GM12878 (cell line): Measurements from ENCODE around the gene RNPS1. TPM values are rescaled to one million over a fixed set of nuclear protein-coding genes. Genes with fewer than 3 reads are reported as not detected.

Source experiments
- NFXL1 ChIP-seq: fragments of 450-650 bp; IDR thresholded peaks from 2 replicates; pipeline ENCODE4 v1.6.1; 2017; ENCODE audit warnings: antibody characterized with exemption, mild to moderate bottlenecking, borderline replicate concordance
- RFX5 ChIP-seq: IDR thresholded peaks from 2 replicates; pipeline ENCODE4 v1.6.1; 2011; ENCODE audit warnings: low read depth, low read length, improper control_type of control experiment
- polyA plus RNA-seq, 11 experiments: library from polyadenylated mRNA; depleted of rRNA in 4 of 11; unstranded in 6 of 11; stranded (reverse) in 5 of 11; fragments of >200 nt; fragmentation: Nextera tagmentation in 4 of 11; fragmentation: Illumina TruSeq in 1 of 11; extraction: Ambion mirVana in 4 of 11; extraction: Trizol in 1 of 11; gene quantifications; 1 replicate in 1 of 11; 2 replicates in 10 of 11; pipeline versions ENCODE4 v1.2.1 to v1.2.3, GENCODE V29; 2011 to 2016; ENCODE audit warnings: inconsistent platforms in 2 of 11, missing spikeins in 2 of 11, low read depth in 1 of 11
- total RNA-seq, 4 experiments: library from RNA; depleted of rRNA in 3 of 4; stranded (reverse); fragments of >200 nt in 3 of 4; fragmentation: Illumina TruSeq in 1 of 4; extraction: Trizol in 1 of 4; gene quantifications; 2 replicates each; pipeline versions ENCODE4 v1.2.1 to v1.2.3, GENCODE V29; 2013 to 2021
- TF ChIP-seq, protein P1 (sequence below): fragments of 450-650 bp; IDR thresholded peaks from 2 replicates; pipeline ENCODE4 v1.6.1; 2017; ENCODE audit warnings: mild to moderate bottlenecking
- TF ChIP-seq, protein P2 (sequence below): fragments of 450-650 bp; IDR thresholded peaks from 2 replicates; pipeline ENCODE4 v1.6.1; 2018; ENCODE audit warnings: mild to moderate bottlenecking, low read depth, moderate library complexity; ENCODE audit not compliant: partially characterized antibody
- TF ChIP-seq, protein P3 (sequence below): fragments of 450-650 bp; IDR thresholded peaks from 2 replicates; pipeline ENCODE4 v1.6.1; 2017; ENCODE audit warnings: antibody characterized with exemption, mild to moderate bottlenecking, moderate library complexity
- TF ChIP-seq, protein P4 (sequence below): fragments of 450-650 bp; conservative IDR thresholded peaks from 2 replicates; pipeline ENCODE4 v1.6.1; 2017; ENCODE audit warnings: mild to moderate bottlenecking, moderate library complexity

Gene RNPS1
- total and polyA plus RNA-seq, 10 of the 15 experiments (the other 5 are each of a cell fraction or from before 2014, with no cell fraction given) = 38.2 to 359 (median 188) TPM

DNA sequence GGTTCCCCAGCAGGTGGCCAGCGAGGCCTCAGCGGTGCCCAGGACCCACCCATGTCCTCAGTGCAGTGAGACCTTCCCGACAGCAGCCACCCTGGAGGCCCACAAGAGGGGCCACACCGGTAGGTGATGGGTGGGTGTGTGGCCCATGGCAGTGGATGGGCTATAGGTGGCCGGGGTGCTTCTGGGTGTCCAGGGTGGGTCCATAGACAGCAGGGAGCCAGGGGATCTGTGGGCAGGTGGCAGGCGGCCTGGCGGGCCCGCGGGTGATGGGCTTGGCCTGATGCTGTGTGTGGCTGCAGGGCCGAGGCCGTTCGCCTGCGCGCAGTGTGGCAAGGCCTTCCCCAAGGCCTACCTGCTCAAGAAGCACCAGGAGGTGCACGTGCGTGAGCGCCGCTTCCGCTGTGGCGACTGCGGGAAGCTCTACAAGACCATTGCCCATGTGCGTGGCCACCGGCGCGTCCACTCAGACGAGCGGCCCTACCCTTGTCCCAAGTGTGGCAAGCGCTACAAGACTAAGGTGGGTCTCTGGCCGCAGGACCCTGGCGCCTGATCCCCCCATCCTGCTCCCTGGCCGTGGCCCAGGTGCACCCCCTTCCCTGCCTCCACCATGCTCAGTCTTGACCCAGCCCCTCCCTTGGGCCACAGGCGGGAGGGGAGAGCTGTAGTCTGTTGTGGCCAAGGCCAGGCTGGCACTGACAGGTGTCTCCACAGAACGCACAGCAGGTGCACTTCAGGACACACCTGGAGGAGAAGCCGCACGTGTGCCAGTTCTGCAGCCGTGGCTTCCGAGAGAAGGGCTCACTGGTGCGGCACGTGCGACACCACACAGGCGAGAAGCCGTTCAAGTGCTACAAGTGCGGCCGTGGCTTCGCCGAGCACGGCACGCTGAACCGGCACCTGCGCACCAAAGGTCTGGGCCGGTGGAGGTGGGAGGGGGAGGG, 33.8 kb downstream of the RNPS1 start (continued):
- TF ChIP-seq, protein P1, sequence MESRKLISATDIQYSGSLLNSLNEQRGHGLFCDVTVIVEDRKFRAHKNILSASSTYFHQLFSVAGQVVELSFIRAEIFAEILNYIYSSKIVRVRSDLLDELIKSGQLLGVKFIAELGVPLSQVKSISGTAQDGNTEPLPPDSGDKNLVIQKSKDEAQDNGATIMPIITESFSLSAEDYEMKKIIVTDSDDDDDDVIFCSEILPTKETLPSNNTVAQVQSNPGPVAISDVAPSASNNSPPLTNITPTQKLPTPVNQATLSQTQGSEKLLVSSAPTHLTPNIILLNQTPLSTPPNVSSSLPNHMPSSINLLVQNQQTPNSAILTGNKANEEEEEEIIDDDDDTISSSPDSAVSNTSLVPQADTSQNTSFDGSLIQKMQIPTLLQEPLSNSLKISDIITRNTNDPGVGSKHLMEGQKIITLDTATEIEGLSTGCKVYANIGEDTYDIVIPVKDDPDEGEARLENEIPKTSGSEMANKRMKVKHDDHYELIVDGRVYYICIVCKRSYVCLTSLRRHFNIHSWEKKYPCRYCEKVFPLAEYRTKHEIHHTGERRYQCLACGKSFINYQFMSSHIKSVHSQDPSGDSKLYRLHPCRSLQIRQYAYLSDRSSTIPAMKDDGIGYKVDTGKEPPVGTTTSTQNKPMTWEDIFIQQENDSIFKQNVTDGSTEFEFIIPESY = no peak
- TF ChIP-seq, protein P2, sequence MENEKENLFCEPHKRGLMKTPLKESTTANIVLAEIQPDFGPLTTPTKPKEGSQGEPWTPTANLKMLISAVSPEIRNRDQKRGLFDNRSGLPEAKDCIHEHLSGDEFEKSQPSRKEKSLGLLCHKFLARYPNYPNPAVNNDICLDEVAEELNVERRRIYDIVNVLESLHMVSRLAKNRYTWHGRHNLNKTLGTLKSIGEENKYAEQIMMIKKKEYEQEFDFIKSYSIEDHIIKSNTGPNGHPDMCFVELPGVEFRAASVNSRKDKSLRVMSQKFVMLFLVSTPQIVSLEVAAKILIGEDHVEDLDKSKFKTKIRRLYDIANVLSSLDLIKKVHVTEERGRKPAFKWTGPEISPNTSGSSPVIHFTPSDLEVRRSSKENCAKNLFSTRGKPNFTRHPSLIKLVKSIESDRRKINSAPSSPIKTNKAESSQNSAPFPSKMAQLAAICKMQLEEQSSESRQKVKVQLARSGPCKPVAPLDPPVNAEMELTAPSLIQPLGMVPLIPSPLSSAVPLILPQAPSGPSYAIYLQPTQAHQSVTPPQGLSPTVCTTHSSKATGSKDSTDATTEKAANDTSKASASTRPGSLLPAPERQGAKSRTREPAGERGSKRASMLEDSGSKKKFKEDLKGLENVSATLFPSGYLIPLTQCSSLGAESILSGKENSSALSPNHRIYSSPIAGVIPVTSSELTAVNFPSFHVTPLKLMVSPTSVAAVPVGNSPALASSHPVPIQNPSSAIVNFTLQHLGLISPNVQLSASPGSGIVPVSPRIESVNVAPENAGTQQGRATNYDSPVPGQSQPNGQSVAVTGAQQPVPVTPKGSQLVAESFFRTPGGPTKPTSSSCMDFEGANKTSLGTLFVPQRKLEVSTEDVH = no peak
- TF ChIP-seq, protein P3, sequence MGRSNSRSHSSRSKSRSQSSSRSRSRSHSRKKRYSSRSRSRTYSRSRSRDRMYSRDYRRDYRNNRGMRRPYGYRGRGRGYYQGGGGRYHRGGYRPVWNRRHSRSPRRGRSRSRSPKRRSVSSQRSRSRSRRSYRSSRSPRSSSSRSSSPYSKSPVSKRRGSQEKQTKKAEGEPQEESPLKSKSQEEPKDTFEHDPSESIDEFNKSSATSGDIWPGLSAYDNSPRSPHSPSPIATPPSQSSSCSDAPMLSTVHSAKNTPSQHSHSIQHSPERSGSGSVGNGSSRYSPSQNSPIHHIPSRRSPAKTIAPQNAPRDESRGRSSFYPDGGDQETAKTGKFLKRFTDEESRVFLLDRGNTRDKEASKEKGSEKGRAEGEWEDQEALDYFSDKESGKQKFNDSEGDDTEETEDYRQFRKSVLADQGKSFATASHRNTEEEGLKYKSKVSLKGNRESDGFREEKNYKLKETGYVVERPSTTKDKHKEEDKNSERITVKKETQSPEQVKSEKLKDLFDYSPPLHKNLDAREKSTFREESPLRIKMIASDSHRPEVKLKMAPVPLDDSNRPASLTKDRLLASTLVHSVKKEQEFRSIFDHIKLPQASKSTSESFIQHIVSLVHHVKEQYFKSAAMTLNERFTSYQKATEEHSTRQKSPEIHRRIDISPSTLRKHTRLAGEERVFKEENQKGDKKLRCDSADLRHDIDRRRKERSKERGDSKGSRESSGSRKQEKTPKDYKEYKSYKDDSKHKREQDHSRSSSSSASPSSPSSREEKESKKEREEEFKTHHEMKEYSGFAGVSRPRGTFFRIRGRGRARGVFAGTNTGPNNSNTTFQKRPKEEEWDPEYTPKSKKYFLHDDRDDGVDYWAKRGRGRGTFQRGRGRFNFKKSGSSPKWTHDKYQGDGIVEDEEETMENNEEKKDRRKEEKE = no peak
- TF ChIP-seq RFX5 (no peak), NFXL1 (no peak)
- TF ChIP-seq, protein P4, sequence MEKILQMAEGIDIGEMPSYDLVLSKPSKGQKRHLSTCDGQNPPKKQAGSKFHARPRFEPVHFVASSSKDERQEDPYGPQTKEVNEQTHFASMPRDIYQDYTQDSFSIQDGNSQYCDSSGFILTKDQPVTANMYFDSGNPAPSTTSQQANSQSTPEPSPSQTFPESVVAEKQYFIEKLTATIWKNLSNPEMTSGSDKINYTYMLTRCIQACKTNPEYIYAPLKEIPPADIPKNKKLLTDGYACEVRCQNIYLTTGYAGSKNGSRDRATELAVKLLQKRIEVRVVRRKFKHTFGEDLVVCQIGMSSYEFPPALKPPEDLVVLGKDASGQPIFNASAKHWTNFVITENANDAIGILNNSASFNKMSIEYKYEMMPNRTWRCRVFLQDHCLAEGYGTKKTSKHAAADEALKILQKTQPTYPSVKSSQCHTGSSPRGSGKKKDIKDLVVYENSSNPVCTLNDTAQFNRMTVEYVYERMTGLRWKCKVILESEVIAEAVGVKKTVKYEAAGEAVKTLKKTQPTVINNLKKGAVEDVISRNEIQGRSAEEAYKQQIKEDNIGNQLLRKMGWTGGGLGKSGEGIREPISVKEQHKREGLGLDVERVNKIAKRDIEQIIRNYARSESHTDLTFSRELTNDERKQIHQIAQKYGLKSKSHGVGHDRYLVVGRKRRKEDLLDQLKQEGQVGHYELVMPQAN = no peak
